Spinal cord (tissue), 10 donors: ENCODE measurements around the gene L1TD1. TPM values are rescaled to one million over a fixed set of nuclear protein-coding genes. Genes with fewer than 3 reads are reported as not detected.
"Not testable (repeated sequence)": the region's sequence is repeated elsewhere in the genome, so short reads cannot be mapped to it uniquely, and the experiment has no call there.

Experiments used
- DNase-seq, 6 donors: peaks; one replicate each; pipeline versions ENCODE4 v3.0.0 to v3.0.0-alpha.2; 2013 to 2015; ENCODE audit warnings: low spot score in 6 of 6, low read depth in 4 of 6
- H3K27ac ChIP-seq: one replicate; pipeline ENCODE4 v1.5.1; 2013; ENCODE audit warnings: low read depth, low read length, control low read depth
- H3K27me3 ChIP-seq: one replicate; pipeline ENCODE4 v1.6.1; 2013; ENCODE audit warnings: low read length; ENCODE audit not compliant: control insufficient read depth, insufficient read depth
- H3K36me3 ChIP-seq: one replicate; pipeline ENCODE4 v1.6.1; 2013; ENCODE audit warnings: low read length; ENCODE audit not compliant: control insufficient read depth, insufficient read depth
- H3K4me1 ChIP-seq: one replicate; pipeline ENCODE4 v1.6.1; 2013; ENCODE audit warnings: low read length; ENCODE audit not compliant: control insufficient read depth, insufficient read depth
- H3K4me3 ChIP-seq: one replicate; pipeline ENCODE4 v1.5.1; 2013; ENCODE audit warnings: low read depth, low read length, control low read depth
- H3K9me3 ChIP-seq: one replicate; pipeline ENCODE4 v1.6.1; 2013; ENCODE audit warnings: low read length; ENCODE audit not compliant: control insufficient read depth, insufficient read depth
- WGBS: methylation state at CpG from one replicate; pipeline ENCODE4 v1.1.5; 2013; ENCODE audit warnings: missing lambda C conversion rate; ENCODE audit not compliant: insufficient coverage; 5-methylcytosine and 5-hydroxymethylcytosine counted together
- long read RNA-seq, 4 donors: transcript quantifications; one replicate each; lab custom pipeline, GENCODE V29; 2026
- polyA plus RNA-seq, 2 donors: library from polyadenylated mRNA; unstranded; fragments of 120-200 nt; gene quantifications; one replicate each; pipeline ENCODE4 v1.2.1, GENCODE V29; 2013; ENCODE audit not compliant: insufficient read length in 2 of 2
- total RNA-seq, 2 donors: library from RNA; depleted of rRNA in 1 of 2; stranded (reverse); fragments of 120-200 nt in 1 of 2; fragments of >200 nt in 1 of 2; gene quantifications; one replicate each; pipeline versions ENCODE4 v1.2.3 to v1.2.4, GENCODE V29; 2013 to 2014
- donor health status: healthy.

L1TD1 gene
- total RNA-seq (1 to 10 TPM; 1.9 to 2.5 TPM), polyA plus RNA-seq (1 to 10 TPM in 1 of 2 donors, under 1 TPM in 1; 0.41 to 1.2 TPM)
- long read RNA-seq, donor 1 = 0 reads
- long read RNA-seq, donor 2 = 0 reads
- long read RNA-seq, donor 3 = 0 reads
- long read RNA-seq, donor 4 = 0 reads

- peak in 1 of 6 donors; percentile 11 for DNase-seq
- Histone ChIP-seq H3K27ac (no peak within 1 kb of the TSS), H3K4me1 (peaks cover 17% of the 10 kb centered on the region), H3K36me3 (no peaks in the 10 kb centered on the region), H3K4me3 (peak within 1 kb of the TSS; percentile 60), H3K27me3 (peaks cover 34% of the 10 kb centered on the region), H3K9me3 (no peaks in the 10 kb centered on the region)
- WGBS = 4% methylated on average over 49 of the region's 55 CpGs
Measured at GRCh38 chr1:62194651-62195544, at the start of gene L1TD1. Gene L1TD1 (plus strand): TSS chr1:62194849. CDS start chr1:62206629, 11,780 bp downstream.

GRCh38 chr1:62159940-62160348, 34.7 kb upstream of the L1TD1 start:
- Histone ChIP-seq H3K9me3 (no peaks in the 10 kb centered on the region), H3K27ac (no peak overlapping the region), H3K27me3 (no peaks in the 10 kb centered on the region), H3K4me1 (no peaks in the 10 kb centered on the region), H3K36me3 (no peaks in the 10 kb centered on the region), H3K4me3 (no peak overlapping the region)
- 82% methylated on average over 4 of the region's 6 CpGs for WGBS
- no peak for DNase-seq

- 75% methylated on average over 1 of the region's 1 CpG for WGBS
Measured at GRCh38 chr1:62161711-62162110, 32.9 kb upstream of the L1TD1 start.

GRCh38 chr1:62170380-62170779, 24.3 kb upstream of the L1TD1 start:
- not testable (repeated sequence) for H3K4me1 ChIP-seq, H3K27ac ChIP-seq, H3K27me3 ChIP-seq, H3K4me3 ChIP-seq, DNase-seq, H3K9me3 ChIP-seq, H3K36me3 ChIP-seq
- WGBS = 95% methylated on average over 9 of the region's 10 CpGs

More at GRCh38 chr1:62161711-62162110, 32.9 kb upstream of the L1TD1 start:
- H3K9me3 ChIP-seq = no peaks in the 10 kb centered on the region
- H3K27ac ChIP-seq = no peak overlapping the region
- no peaks in the 10 kb centered on the region for H3K4me1 ChIP-seq
- H3K4me3 ChIP-seq = no peak overlapping the region
- H3K36me3 ChIP-seq = no peaks in the 10 kb centered on the region
- peak in 2 of 6 donors; percentile 28 to 91 for DNase-seq
- H3K27me3 ChIP-seq = no peaks in the 10 kb centered on the region

- Histone ChIP-seq H3K27me3 (no peaks in the 10 kb centered on the region), H3K27ac (no peak overlapping the region), H3K4me3 (no peak overlapping the region), H3K36me3 (no peaks in the 10 kb centered on the region), H3K4me1 (no peaks in the 10 kb centered on the region), H3K9me3 (no peaks in the 10 kb centered on the region)
- WGBS = 64% methylated on average over 7 of the region's 9 CpGs
- DNase-seq = peak; percentile 36 to 92 (median 60)
Measured at GRCh38 chr1:62175568-62176179, 19.0 kb upstream of the L1TD1 start.

GRCh38 chr1:62176597-62177312, 17.9 kb upstream of the L1TD1 start:
- H3K36me3 ChIP-seq = no peaks in the 10 kb centered on the region
- peaks cover 3% of the 10 kb centered on the region for H3K4me1 ChIP-seq
- no peak overlapping the region for H3K27ac ChIP-seq
- WGBS = 92% methylated on average over 7 of the region's 14 CpGs
- peaks cover 4% of the 10 kb centered on the region for H3K27me3 ChIP-seq
- no peaks in the 10 kb centered on the region for H3K9me3 ChIP-seq
- no peak overlapping the region for H3K4me3 ChIP-seq
- DNase-seq = no peak

GRCh38 chr1:62177621-62178020, 17.0 kb upstream of the L1TD1 start:
- Histone ChIP-seq H3K4me3 (no peak overlapping the region), H3K27me3 (peaks cover 4% of the 10 kb centered on the region), H3K27ac (no peak overlapping the region), H3K9me3 (no peaks in the 10 kb centered on the region), H3K36me3 (no peaks in the 10 kb centered on the region), H3K4me1 (peaks cover 3% of the 10 kb centered on the region)
- 100% methylated on average over 1 of the region's 1 CpG for WGBS
- DNase-seq = no peak

- Histone ChIP-seq H3K4me3 (no peak overlapping the region), H3K9me3 (no peaks in the 10 kb centered on the region), H3K36me3 (no peaks in the 10 kb centered on the region), H3K27ac (no peak overlapping the region), H3K4me1 (peaks cover 3% of the 10 kb centered on the region), H3K27me3 (peaks cover 4% of the 10 kb centered on the region)
- WGBS = 73% methylated on average over 7 of the region's 7 CpGs
- no peak for DNase-seq
Measured at GRCh38 chr1:62178372-62178771, 16.3 kb upstream of the L1TD1 start.

- H3K4me3 ChIP-seq, H3K9me3 ChIP-seq, H3K27ac ChIP-seq, H3K27me3 ChIP-seq, H3K4me1 ChIP-seq, DNase-seq, H3K36me3 ChIP-seq: not testable (repeated sequence)
- 69% methylated on average over 3 of the region's 4 CpGs for WGBS
Measured at GRCh38 chr1:62180054-62180453, 14.6 kb upstream of the L1TD1 start.
